ENCODE measurements around the gene TPRN. TPM values are rescaled to one million over a fixed set of nuclear protein-coding genes. Genes with fewer than 3 reads are reported as not detected.

Gene TPRN
- total RNA-seq, 1 donor from 2014 or later = 6.4 TPM

GRCh38 chr9:137213160-137214060 is 12.9 kb upstream of the TPRN start:
- DNase-seq (ENCODE audit: low read depth, low spot score) = no peak

- DNase-seq (ENCODE audit: low read depth, low spot score) = no peak
These were observed 12.0 kb upstream of the TPRN start for GRCh38 chr9:137212520-137212919.

GRCh38 chr9:137211532-137211931 is 11.0 kb upstream of the TPRN start:
- DNase-seq (ENCODE audit: low read depth, low spot score) = no peak

GRCh38 chr9:137206602-137207001 is 6.1 kb upstream of the TPRN start:
- no peak for DNase-seq (ENCODE audit: low read depth, low spot score)

GRCh38 chr9:137205126-137206069 is 4.9 kb upstream of the TPRN start, which contains the start of the genes NDOR1 and TMEM203:
Gene NDOR1 (plus strand): TSS chr9:137205700. CDS start chr9:137205778, 78 bp downstream.
Gene TMEM203 (minus strand): TSS chr9:137205648. CDS start chr9:137205414, 234 bp downstream.
- DNase-seq (ENCODE audit: low read depth, low spot score) = peak; percentile 46

- no peak for DNase-seq (ENCODE audit: low read depth, low spot score)
These were observed 4.2 kb upstream of the TPRN start for GRCh38 chr9:137204731-137205125.

GRCh38 chr9:137202966-137203365 is 2.4 kb upstream of the TPRN start:
- no peak for DNase-seq (ENCODE audit: low read depth, low spot score)

- no peak for DNase-seq (ENCODE audit: low read depth, low spot score)
These were observed 796 bp upstream of the TPRN start for GRCh38 chr9:137201205-137201868.

GRCh38 chr9:137199411-137200121 is 975 bp downstream of the TPRN start:
- DNase-seq (ENCODE audit: low read depth, low spot score) = no peak

GRCh38 chr9:137198902-137199283 is 1.6 kb downstream of the TPRN start:
- DNase-seq (ENCODE audit: low read depth, low spot score) = no peak

- no peak for DNase-seq (ENCODE audit: low read depth, low spot score)
These were observed 2.3 kb downstream of the TPRN start for GRCh38 chr9:137198051-137198901.

GRCh38 chr9:137195525-137196220 is 4.9 kb downstream of the TPRN start:
- no peak for DNase-seq (ENCODE audit: low read depth, low spot score)

GRCh38 chr9:137194909-137195308 is 5.6 kb downstream of the TPRN start:
- DNase-seq (ENCODE audit: low read depth, low spot score) = no peak

- no peak for DNase-seq (ENCODE audit: low read depth, low spot score)
These were observed 6.2 kb downstream of the TPRN start for GRCh38 chr9:137194388-137194787.

- DNase-seq (ENCODE audit: low read depth, low spot score) = no peak
These were observed 6.8 kb downstream of the TPRN start for GRCh38 chr9:137193771-137194170.

- no peak for DNase-seq (ENCODE audit: low read depth, low spot score)
These were observed 7.7 kb downstream of the TPRN start for GRCh38 chr9:137192859-137193258.

- no peak for DNase-seq (ENCODE audit: low read depth, low spot score)
These were observed 8.1 kb downstream of the TPRN start for GRCh38 chr9:137192448-137192780.

GRCh38 chr9:137191691-137192447 is 8.7 kb downstream of the TPRN start:
- DNase-seq (ENCODE audit: low read depth, low spot score) = no peak

- DNase-seq (ENCODE audit: low read depth, low spot score) = no peak
These were observed 9.3 kb downstream of the TPRN start for GRCh38 chr9:137191245-137191644.
